Globus pallidus (tissue), 1 donor: ENCODE measurements around the gene MAP3K7CL.
"Not testable (repeated sequence)": the region's sequence is repeated elsewhere in the genome, so short reads cannot be mapped to it uniquely, and the experiment has no call there.

Experiments
- DNase-seq: peaks from one replicate; pipeline ENCODE4 v3.0.0-alpha.2; 2015; ENCODE audit warnings: low spot score

MAP3K7CL gene

DNA sequence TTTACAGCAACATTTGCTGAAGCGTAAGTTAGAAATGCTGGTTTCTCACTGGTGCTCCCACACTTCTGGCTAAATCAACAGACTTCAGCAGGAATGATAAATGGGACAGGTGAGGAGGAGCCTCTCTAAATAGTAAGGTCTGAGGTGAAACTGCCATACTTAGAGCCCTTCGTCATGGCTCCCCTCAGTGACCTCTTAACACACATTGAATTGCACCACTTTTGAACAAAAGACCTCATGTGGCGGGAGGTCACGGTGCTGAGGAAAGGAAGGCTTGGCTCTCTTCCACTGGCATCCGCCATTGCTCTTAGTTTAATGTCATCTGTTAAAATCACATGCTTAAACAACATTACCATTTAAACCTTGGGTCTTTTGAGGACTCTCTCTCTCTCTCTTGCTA is 3.4 kb downstream of the MAP3K7CL start:
- no peak for DNase-seq

GRCh38 chr21:29135481-29135880 is 5.0 kb downstream of the MAP3K7CL start:
- DNase-seq = no peak

DNA sequence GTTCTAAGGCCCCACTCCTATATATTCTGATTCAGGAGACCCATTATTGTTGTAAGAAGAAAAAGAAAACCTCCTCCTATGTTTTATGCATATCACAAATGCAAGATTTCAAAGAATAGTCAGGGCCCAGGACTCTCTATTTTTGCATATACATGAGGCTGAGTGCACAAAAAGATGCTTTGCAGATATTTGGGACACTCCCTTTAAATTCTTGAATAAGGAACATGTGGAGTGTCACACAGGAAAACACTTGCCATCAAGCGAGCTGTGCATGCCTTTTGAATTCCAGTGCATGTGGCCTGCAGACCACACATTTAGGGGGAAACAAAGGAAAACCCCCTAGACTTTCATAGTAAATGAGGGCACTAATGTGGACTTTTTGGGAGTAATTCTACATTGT is 5.6 kb downstream of the MAP3K7CL start:
- DNase-seq = no peak

- no peak for DNase-seq
These were observed 14.4 kb downstream of the MAP3K7CL start for GRCh38 chr21:29144736-29145353.

DNA sequence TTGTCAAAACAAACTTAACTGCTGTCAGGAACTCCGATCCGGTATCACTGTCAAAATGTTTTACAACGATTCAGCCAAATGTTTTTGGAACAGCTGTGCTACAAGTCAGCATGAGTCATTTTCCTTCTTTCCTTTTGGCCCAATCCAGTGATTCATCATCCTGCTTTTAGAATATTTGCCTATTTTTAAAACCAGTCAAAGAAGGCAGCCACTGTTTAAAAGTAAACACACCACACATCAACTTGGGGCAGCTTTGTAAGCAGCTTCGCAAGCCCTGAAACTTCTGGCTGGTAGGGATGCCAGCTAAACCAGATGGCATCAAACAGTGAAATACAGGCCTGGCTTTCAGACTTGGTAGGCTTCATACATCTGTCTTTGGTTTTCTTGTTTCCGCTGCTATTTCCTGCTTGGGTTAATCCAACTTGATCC is 14.9 kb downstream of the MAP3K7CL start:
- DNase-seq = peak; percentile 33

- DNase-seq = no peak
These were observed 15.5 kb downstream of the MAP3K7CL start for GRCh38 chr21:29145852-29146453.

- no peak for DNase-seq
These were observed 16.3 kb downstream of the MAP3K7CL start for GRCh38 chr21:29146726-29147125.

GRCh38 chr21:29148530-29148929 is 18.1 kb downstream of the MAP3K7CL start:
- DNase-seq = no peak

GRCh38 chr21:29149808-29150425 is 19.5 kb downstream of the MAP3K7CL start:
- no peak for DNase-seq

DNA sequence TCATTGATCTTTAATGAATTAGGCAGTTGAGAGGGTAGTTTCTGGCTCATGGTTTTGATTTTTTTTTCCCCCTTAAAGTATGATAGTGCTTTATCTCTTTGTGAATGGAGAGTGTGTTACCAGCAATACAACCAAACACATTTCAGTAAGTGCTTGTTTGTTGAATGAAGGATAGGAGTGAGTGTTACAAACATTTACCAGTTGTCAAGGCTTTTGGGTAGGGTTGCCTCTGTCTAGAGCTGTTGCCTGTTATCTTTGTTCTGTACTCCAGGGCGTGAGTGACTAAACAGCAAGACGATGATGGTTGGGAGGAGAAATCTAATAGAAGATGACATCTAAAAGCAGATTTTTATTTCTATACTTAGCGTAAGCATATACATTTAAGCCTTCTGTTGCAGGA is 21.5 kb downstream of the MAP3K7CL start:
- DNase-seq = no peak

GRCh38 chr21:29152916-29153315 is 22.5 kb downstream of the MAP3K7CL start:
- DNase-seq = no peak

DNA sequence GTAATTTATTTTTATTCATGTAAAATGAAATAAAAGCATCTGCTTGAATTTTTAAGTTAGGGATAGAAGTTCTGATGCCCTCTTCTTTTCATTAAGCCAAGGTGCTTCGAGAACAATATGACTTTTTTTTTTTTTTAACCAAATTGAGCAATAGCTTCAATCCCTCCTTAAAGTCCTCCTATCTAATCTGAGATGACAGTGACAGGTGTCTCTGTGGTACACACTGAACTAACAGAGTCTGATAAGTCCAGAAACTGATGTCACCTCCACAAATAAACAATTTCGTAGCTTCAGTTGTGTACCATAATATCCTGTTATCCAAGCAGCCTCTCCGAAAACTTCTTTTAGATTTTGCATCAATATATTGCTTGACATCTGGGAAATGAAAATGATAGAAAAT is 23.8 kb downstream of the MAP3K7CL start:
- no peak for DNase-seq

- DNase-seq = no peak
These were observed 24.9 kb downstream of the MAP3K7CL start for GRCh38 chr21:29155118-29155932.

DNA sequence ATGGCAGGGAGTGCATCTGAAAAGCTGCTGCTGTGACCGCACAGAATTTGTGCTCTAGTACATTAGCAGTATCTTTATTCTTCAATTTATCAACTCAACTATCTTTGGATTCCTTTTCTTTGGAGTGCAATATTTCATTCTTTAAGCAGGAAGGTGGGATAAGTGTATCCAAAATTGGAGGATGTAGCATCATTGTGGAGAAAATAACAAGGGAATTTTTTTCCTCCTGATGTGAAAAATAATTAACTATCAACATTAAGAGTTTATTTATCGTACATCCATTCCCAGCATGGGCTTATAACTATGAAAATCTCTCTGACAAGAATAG is 25.5 kb downstream of the MAP3K7CL start:
- no peak for DNase-seq

DNA sequence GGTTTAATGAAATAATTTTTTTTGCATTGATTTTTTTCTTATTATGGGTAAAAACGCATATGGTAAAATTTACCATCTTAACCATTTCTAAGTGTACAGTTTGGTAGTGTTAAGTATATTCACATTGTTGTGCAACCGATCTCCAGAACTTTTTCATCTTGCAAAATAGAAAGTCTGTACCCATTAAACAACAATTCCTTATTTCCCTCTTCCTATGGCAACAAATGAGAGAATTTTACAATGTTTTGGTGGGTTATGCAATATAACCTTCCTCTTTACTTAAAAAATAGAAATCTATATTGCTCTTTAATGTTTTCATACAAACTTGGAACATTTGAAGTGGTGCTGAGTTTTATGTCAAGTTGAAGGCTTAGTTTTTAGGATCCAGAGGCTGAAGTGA is 26.6 kb downstream of the MAP3K7CL start:
- no peak for DNase-seq

DNA sequence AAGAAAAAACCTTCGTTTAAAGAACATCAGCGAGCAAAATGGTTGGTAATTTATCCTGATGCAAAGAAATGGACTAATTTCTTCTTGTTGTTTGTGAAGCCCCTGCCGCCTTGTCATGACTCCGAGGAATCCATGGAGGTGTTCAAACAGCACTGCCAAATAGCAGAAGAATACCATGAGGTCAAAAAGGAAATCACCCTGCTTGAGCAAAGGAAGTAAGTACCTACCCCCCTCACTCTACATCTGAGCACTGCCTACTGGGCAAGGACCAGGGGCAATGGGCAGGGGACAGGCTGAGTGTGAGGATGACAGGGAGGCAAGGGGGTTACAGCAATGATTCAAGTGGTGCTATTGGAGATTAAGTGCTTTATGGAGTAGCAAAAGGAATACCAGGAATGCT is 29.4 kb downstream of the MAP3K7CL start:
- no peak for DNase-seq

DNA sequence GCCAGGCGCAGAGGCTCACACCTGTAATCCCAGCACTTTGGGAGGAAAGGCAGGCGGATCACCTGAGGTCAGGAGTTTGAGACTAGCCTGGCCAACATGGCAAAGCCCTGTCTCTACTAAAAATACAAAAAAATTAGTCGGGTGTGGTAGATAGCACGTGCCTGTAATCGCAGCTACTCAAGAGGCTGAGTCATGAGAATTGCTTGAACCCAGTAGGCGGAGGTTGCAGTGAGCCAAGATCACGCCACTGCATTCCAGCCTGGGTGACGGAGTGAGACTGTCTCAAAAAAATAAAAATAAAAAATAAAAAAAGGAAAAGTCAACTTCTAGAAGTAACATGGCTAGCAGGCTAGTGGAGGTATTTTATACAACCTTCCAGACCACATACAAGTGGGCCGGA is 32.4 kb downstream of the MAP3K7CL start:
- not testable (repeated sequence) for DNase-seq

DNA sequence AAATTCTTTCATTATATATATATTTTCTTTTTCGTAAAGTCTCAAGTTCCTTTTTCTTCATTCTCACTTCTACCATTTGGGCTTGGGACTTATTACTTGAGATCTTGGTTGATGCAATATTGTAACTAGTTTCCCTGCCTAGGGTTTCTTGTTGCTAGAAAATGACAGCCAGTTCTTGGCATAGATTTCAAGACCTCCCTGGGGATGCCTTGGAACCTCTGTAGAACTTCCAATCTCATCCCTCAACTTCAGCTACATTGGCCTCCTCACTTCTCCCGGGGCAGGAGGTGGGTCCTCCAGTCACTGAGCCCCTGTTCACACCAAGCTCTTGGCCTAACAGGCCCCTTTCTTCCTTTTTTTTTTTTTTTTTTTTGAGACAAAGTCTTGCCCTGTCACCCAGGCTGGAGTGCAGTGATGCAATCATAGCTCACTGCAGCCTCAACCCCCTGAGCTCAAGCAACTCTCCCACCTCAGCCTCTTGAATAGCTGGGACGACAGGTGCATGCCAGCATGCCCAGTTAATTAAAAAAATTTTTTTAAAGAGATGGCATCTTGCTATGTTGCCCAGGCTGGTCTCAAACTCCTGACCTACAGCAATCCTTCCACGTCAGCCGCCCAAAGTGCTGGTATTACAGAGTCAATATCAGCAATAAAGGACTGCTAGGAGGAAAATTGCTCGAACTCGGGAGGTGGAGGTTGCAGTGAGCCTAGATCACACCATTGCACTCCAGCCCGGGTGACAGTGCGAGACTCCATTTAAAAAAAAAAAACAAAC is 33.1 kb downstream of the MAP3K7CL start:
- DNase-seq = no peak

DNA sequence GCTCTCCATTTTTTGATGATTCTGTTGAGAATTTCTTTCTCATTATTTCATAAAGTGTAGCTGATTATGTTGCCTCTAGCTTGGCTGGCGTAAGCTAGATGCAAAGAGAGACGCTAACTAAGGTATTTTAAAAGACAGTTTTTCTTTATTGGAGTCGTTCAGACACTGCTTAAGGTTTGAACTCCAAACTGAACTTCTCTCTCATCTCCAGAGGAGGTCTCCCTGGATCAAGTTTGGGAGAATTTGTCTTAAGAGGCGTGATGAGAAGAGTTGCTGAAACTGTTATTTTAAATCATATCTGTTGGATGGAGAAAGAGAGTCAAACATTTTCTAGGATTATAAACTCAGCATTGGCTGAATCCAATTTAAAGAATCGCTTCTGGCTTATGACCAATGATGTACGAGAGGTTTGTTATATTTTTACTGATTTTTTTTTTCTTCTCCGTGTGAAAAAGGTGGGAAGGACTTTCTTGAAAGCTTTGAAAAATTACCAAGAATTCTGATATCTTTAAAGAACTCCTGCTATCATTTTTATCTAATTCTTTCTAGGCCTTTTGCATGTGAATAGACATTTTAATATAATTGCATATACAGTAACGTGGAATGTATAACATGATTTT is 34.0 kb downstream of the MAP3K7CL start:
- peak; percentile 56 for DNase-seq

DNA sequence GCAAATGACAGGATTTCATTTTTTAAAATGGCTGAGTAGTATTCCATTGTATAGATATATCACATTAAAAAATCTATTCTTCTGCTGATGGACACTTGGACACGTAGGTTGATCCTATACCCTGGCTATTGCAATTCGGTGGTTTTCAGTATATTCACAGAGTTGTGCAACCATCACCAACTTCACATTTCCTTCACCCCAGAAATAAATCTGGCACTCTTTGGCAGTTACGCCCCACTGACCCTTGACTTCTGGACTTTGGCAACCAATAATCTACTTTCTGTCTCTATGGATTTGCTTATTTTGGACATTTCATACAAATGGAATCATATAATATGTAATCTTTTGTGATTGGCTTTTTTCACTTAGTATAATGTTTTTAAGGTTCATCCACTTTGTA is 35.9 kb downstream of the MAP3K7CL start:
- no peak for DNase-seq

GRCh38 chr21:29166853-29167252 is 36.4 kb downstream of the MAP3K7CL start:
- no peak for DNase-seq

GRCh38 chr21:29167481-29167880 is 37.0 kb downstream of the MAP3K7CL start:
- not testable (repeated sequence) for DNase-seq
